Right lung (tissue), 5 donors: ENCODE measurements around the gene CYP2D6. TPM values are rescaled to one million over a fixed set of nuclear protein-coding genes. Genes with fewer than 3 reads are reported as not detected.
"Not testable (repeated sequence)": the region's sequence is repeated elsewhere in the genome, so short reads cannot be mapped to it uniquely, and the experiment has no call there.

Experiments
- DNase-seq, 2 donors: peaks; one replicate each; pipeline ENCODE4 v3.0.0-alpha.2; 2013
- polyA plus RNA-seq, 5 donors: library from polyadenylated mRNA; unstranded; fragments of 120-200 nt; gene quantifications; one replicate each; pipeline versions ENCODE4 v1.2.1 to v1.2.3, GENCODE V29; 2013; ENCODE audit warnings: inconsistent platforms in 1 of 5, low replicate concordance in 1 of 5; ENCODE audit not compliant: insufficient read length in 5 of 5, insufficient read depth in 1 of 5

Gene CYP2D6
- polyA plus RNA-seq, 5 donors, result 3.1 to 5.4 (median 4.0) TPM

DNA sequence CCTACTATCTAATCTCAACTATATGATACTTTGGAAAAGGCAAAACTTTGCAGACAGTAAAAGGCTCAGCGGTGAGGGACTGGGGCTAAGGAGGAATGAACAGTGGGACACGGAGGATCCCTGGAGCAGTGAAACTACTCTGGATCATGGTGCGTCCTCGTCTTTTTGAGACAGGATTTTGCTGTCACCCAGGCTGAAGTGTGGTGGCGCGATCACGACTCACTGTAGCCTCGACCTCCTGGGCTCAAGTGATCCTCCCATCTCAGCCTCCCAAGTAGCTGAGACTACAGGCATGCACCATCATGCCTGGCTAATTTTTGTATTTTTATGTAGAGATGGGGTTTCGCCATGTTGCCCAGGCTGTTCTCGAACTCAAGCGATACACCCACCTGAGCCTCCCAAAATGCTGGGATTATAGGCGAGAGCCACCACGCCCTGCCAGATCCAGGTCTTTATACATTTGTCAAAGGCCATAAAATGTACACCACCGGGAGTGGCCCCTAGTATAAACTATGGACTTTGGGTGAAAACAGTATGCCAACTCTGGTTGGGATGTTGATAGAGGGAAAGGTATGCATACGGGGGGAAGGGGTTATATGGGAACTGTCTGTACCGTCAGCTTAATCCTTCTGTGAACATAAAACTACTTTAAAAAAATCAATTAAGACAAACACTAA, 28.0 kb upstream of the CYP2D6 start:
- DNase-seq, result no peak

GRCh38 chr22:42156598-42156997, 26.0 kb upstream of the CYP2D6 start:
- DNase-seq, result no peak

DNA sequence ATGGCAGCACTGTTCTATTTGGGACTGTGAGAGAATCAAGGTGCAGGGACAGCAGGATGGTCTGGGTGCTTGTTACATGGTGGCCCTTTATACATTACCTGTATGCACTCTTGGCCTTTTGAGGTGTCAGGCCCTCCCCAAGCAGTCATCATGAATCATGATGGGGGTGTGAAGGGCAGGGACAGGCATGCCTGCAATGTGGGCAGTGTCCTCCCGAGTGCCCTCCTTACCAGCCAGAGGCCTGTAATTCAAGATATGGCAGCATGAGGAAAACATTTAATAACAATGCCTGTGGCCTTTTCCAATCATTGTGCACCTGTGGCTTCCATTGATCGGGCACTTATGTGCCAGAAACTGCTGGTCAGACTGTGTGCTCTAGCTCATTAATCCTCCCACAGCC, 25.5 kb upstream of the CYP2D6 start:
- DNase-seq, result no peak

GRCh38 chr22:42155053-42155543, 24.5 kb upstream of the CYP2D6 start:
- no peak for DNase-seq

DNA sequence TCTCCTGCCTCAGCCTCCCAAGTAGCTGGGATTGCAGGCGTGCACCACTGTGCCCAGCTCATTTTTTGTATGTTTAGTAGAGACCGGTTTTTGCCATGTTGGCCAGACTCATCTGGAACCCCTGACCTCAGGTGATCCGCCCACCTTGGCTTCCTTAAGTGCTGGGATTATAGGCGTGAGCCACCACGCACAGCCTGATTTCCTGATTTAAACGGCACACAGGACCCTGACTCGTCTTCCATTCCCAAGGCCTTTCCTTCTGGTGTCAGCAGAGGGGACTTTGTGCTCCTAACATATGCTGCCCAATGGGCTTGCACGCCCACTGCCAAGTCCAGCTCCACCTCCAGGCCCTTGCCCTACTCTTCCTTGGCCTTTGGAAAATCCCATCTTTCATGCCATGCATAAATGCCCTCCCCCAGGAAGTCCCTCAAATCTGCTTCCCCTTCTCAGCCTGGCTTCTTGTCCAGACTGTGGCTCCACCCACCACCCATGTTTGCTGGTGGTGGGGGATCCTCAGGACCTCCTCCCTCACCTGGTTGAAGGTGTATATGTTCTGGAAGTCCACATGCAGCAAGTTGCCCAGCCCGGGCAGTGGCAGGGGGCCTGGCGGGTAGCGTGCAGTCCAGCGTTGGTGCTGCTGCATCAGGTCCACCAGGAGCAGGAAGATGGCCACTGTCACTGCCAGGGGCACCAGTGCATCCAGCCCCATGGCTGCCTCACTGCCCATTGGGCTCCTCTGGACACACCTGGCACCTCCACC, 23.9 kb upstream of the CYP2D6 start:
- no peak for DNase-seq

- DNase-seq, result no peak
Measured at GRCh38 chr22:42152661-42153270, 22.2 kb upstream of the CYP2D6 start.

- no peak for DNase-seq
Measured at GRCh38 chr22:42151924-42152635, 21.5 kb upstream of the CYP2D6 start.

- DNase-seq, result no peak
Measured at GRCh38 chr22:42150727-42151590, 20.3 kb upstream of the CYP2D6 start.

DNA sequence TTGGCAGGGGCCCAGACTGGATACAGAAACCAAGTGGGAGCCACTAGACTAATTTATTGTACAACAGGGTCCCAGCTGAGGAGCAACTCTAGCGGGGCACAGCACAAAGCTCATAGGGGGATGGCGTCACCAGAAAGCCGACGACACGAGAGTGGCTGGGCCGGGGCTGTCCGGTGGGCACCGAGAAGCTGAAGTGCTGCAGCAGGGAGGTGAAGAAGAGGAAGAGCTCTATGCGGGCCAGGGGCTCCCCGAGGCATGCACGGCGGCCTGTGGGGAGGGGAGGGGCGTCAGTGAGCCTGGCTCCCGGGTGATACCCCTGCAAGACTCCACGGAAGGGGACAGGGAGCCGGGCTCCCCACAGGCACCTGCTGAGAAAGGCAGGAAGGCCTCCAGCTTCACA, 19.2 kb upstream of the CYP2D6 start:
- not testable (repeated sequence) for DNase-seq

DNA sequence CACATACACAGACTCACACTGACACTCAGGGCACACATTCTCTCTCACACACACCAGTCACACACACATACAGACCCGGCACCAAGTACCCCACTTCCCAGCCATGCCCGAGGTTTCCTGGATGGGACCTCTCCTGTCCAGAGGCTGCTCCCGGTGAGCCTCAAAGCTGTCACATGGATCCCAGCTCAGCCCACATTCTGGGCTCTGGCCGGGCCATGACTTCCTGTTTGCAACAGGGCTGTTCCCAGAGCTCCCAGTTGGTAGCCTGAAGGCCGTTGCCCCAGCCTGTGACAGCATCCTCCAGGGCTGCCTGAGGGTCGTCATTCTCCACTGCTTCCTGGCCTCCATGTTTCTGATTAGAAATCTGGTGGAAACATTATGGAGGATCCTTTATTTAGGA, 14.6 kb upstream of the CYP2D6 start:
- DNase-seq, result no peak

DNA sequence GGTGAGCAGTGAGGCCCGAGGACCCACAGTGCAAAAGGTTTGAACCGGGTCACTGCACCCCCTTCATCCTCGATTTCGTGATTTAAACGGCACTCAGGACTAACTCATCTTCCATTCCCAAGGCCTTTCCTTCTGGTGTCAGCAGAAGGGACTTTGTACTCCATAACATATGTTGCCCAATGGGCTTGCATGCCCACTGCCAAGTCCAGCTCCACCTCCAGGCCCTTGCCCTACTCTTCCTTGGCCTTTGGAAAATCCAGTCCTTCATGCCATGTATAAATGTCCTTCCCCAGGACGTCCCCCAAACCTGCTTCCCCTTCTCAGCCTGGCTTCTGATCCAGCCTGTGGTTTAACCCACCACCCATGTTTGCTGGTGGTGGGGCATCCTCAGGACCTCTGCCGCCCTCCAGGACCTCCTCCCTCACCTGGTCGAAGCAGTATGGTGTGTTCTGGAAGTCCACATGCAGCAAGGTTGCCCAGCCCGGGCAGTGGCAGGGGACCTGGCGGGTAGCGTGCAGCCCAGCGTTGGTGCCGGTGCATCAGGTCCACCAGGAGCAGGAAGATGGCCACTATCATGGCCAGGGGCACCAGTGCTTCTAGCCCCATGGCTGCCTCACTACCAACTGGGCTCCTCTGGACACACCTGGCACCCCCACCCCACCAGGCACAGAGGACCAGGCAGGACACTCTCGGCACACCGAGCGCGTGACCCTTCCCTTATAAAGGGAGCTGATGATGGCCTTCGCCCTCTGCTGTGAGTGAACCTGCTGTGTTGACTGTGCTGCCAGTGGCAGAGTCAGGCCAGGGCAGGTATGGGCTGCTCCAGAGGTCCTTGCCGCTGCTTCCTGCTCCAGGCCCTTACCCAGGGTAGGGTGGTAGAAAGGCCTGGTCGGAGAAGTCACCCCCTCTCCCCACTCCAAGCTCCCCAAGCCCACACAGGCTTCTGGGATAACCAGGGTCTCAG, 13.5 kb upstream of the CYP2D6 start:
- not testable (repeated sequence) for DNase-seq

DNA sequence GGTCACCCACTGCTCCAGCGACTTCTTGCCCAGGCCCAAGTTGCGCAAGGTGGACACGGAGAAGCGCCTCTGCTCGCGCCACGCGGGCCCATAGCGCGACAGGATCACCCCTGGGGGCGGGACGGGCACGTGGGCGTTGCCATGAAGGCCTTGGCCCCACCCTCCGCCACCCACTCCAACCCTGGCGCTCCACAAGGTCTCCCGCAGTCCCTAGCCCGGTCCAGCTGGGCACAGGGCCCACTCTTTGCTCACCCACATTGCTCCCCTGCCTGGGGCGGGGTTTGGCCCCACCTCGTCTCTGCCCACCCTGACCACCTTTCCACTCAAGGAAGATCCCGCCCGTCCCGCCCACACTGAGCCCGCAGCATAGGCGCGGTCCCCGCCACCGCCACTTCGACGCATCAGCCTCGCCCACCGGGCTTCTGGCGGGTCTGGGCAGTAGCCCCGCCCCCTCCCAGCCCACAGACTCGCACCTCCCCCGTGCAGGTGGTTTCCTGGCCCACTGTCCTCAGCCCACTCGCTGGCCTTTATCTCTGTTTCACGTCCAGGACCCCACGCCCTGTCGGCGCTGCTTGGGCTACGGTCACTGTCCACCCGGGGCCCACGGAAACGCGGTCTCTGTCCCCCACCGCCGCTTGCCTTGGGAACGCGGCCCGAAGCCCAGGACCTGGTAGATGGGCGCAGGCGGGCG, 12.3 kb upstream of the CYP2D6 start:
- no peak for DNase-seq

- DNase-seq, result not testable (repeated sequence)
Measured at GRCh38 chr22:42141307-42142057, 10.9 kb upstream of the CYP2D6 start.

GRCh38 chr22:42140153-42140552, 9.5 kb upstream of the CYP2D6 start:
- DNase-seq, result not testable (repeated sequence)

- not testable (repeated sequence) for DNase-seq
Measured at GRCh38 chr22:42139508-42139907, 8.9 kb upstream of the CYP2D6 start.

- DNase-seq, result no peak
Measured at GRCh38 chr22:42138972-42139371, 8.4 kb upstream of the CYP2D6 start.

GRCh38 chr22:42138122-42138770, 7.6 kb upstream of the CYP2D6 start:
- no peak for DNase-seq

DNA sequence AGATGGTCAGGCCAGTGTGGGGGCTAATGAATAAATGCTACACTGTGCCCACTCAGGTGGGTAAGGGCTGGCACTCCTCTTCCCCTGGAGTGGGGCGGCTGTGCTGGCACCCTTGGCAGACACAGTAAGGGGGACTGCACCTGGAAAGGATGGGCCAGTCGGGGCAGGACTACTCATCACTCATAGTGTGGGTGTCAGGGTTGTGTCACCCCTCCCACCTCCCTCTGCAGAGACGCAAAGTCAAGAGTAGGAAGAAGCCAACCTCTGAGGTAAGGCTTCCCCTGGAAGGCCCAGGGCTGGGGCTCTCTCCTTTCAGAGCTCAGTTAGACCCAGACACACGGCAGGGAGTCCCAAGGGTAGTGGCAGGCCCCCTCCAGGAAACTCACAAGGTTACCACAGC, 5.1 kb upstream of the CYP2D6 start:
- not testable (repeated sequence) for DNase-seq
